CD14-positive monocyte (primary cell): Measurements from ENCODE around the gene PKP4. TPM values are rescaled to one million over a fixed set of nuclear protein-coding genes. Genes with fewer than 3 reads are reported as not detected.

Experiments used
- DNase-seq, 3 donors: peaks; one replicate each; pipeline ENCODE4 v3.0.0-alpha.2; 2011 to 2022
- H2AFZ ChIP-seq: 2 replicates; pipeline ENCODE4 v1.6.0; 2012; ENCODE audit warnings: mild to moderate bottlenecking, low read depth, low read length, inconsistent platforms; ENCODE audit not compliant: insufficient read depth, poor library complexity, severe bottlenecking
- H3K27ac ChIP-seq, 2 donors: 1 replicate in 1 of 2; 2 replicates in 1 of 2; pipeline ENCODE4 v1.5.1; 2012 to 2013; ENCODE audit warnings: low read length in 2 of 2, control low read depth in 1 of 2, inconsistent platforms in 1 of 2, low read depth in 1 of 2, mild to moderate bottlenecking in 1 of 2
- H3K27me3 ChIP-seq, 2 donors: one replicate each; pipeline versions ENCODE4 v1.6.0 to v1.6.1; 2011 to 2013; ENCODE audit warnings: low read length in 2 of 2; ENCODE audit not compliant: control insufficient read depth in 2 of 2, insufficient read depth in 2 of 2
- H3K36me3 ChIP-seq, 2 donors: replicated peaks in 1 of 2; 1 replicate in 1 of 2; 2 replicates in 1 of 2; pipeline versions ENCODE4 v1.5.1 to v1.6.1; 2012 to 2013; ENCODE audit warnings: low read length in 2 of 2, control low read depth in 1 of 2, inconsistent platforms in 1 of 2, mild to moderate bottlenecking in 1 of 2; ENCODE audit not compliant: insufficient read depth in 2 of 2, control insufficient read depth in 1 of 2
- H3K4me1 ChIP-seq, 2 donors: 1 replicate in 1 of 2; 2 replicates in 1 of 2; pipeline versions ENCODE4 v1.5.1 to v1.6.1; 2012 to 2013; ENCODE audit warnings: low read length in 2 of 2, control low read depth in 1 of 2, inconsistent platforms in 1 of 2, mild to moderate bottlenecking in 1 of 2, moderate library complexity in 1 of 2; ENCODE audit not compliant: insufficient read depth in 2 of 2, control insufficient read depth in 1 of 2
- H3K4me2 ChIP-seq: replicated peaks from 2 replicates; pipeline ENCODE3; 2012; ENCODE audit warnings: low read length, moderate library complexity, mild to moderate bottlenecking; ENCODE audit not compliant: poor library complexity, severe bottlenecking; ENCODE audit errors: extremely low read depth
- H3K4me3 ChIP-seq, 3 experiments: fragments of 200-600 bp in 1 of 3; sonication (generic) in 1 of 3; replicated peaks in 1 of 3; 1 replicate in 2 of 3; 2 replicates in 1 of 3; pipeline ENCODE4 v1.5.1; 2011 to 2013; ENCODE audit warnings: low read length in 3 of 3, mild to moderate bottlenecking in 3 of 3, control low read depth in 2 of 3, low read depth in 2 of 3, inconsistent platforms in 1 of 3, moderate library complexity in 1 of 3
- H3K79me2 ChIP-seq: 2 replicates; pipeline ENCODE4 v1.6.0; 2012; ENCODE audit warnings: mild to moderate bottlenecking, control low read depth, inconsistent platforms, low read length, moderate library complexity; ENCODE audit not compliant: insufficient read depth
- H3K9ac ChIP-seq: 2 replicates; pipeline ENCODE4 v1.6.0; 2017; ENCODE audit warnings: low read length, mild to moderate bottlenecking; ENCODE audit not compliant: insufficient read depth, poor library complexity, severe bottlenecking
- H3K9me3 ChIP-seq, 2 donors: replicated peaks in 1 of 2; 1 replicate in 1 of 2; 2 replicates in 1 of 2; pipeline versions ENCODE4 v1.5.1 to v1.6.1; 2012 to 2013; ENCODE audit warnings: low read length in 2 of 2, control low read depth in 1 of 2; ENCODE audit not compliant: control insufficient read depth in 1 of 2, insufficient read depth in 1 of 2
- H4K20me1 ChIP-seq: 2 replicates; pipeline ENCODE4 v1.6.0; 2012; ENCODE audit warnings: mild to moderate bottlenecking, low read length, control low read depth, moderate library complexity; ENCODE audit not compliant: insufficient read depth
- H3K27ac Mint-ChIP-seq, 7 donors: one replicate each; pipeline ENCODE4 v1.8.0; 2020; ENCODE audit warnings: mild to moderate bottlenecking in 7 of 7, mixed read lengths in 7 of 7, moderate library complexity in 6 of 7, inconsistent platforms in 2 of 7
- H3K27me3 Mint-ChIP-seq, 3 donors: one replicate each; pipeline ENCODE4 v1.8.0; 2021 to 2022; ENCODE audit warnings: low read depth in 3 of 3, mild to moderate bottlenecking in 3 of 3, mixed read lengths in 3 of 3, moderate library complexity in 3 of 3, inconsistent platforms in 1 of 3
- H3K36me3 Mint-ChIP-seq, 2 donors: one replicate each; pipeline ENCODE4 v1.8.0; 2020; ENCODE audit warnings: mixed read lengths in 2 of 2, inconsistent platforms in 1 of 2, mild to moderate bottlenecking in 1 of 2
- H3K4me1 Mint-ChIP-seq: one replicate; pipeline ENCODE4 v1.8.0; 2020; ENCODE audit warnings: mild to moderate bottlenecking, mixed read lengths
- H3K4me3 Mint-ChIP-seq, 2 donors: one replicate each; pipeline ENCODE4 v1.8.0; 2020; ENCODE audit warnings: mild to moderate bottlenecking in 2 of 2, mixed read lengths in 2 of 2, moderate library complexity in 1 of 2
- H3K9me3 Mint-ChIP-seq, 7 donors: one replicate each; pipeline ENCODE4 v1.8.0; 2020 to 2022; ENCODE audit warnings: mixed read lengths in 7 of 7, mild to moderate bottlenecking in 6 of 7, moderate library complexity in 6 of 7, inconsistent platforms in 2 of 7
- WGBS: methylation state at CpG from one replicate; pipeline ENCODE4 v1.1.5; 2013; ENCODE audit warnings: missing lambda C conversion rate; ENCODE audit not compliant: insufficient coverage; 5-methylcytosine and 5-hydroxymethylcytosine counted together
- intact Hi-C, 2 donors: fragments of 100-400 bp; cut with micrococcal nuclease; formaldehyde crosslinking; loops; one replicate each; pipeline versions ENCODE4 v1.15.0 to v1.15.1; 2023
- polyA plus RNA-seq, 3 donors: library from polyadenylated mRNA; depleted of rRNA in 1 of 3; unstranded in 2 of 3; stranded (reverse) in 1 of 3; fragments of 300-500 nt in 2 of 3; fragments of >200 nt in 1 of 3; fragmentation: Illumina TruSeq in 2 of 3; gene quantifications; 1 replicate in 2 of 3; 2 replicates in 1 of 3; pipeline ENCODE4 v1.2.3, GENCODE V29; 2012 to 2021
- TF ChIP-seq, protein P1 (sequence below): fragments of 200-600 bp; IDR thresholded peaks from one replicate; pipeline ENCODE4 v1.8.0; 2022; ENCODE audit warnings: antibody characterized with exemption, mild to moderate bottlenecking

PKP4 gene
- polyA plus RNA-seq, 3 donors = 0.33 to 9.4 (median 0.73) TPM

DNA sequence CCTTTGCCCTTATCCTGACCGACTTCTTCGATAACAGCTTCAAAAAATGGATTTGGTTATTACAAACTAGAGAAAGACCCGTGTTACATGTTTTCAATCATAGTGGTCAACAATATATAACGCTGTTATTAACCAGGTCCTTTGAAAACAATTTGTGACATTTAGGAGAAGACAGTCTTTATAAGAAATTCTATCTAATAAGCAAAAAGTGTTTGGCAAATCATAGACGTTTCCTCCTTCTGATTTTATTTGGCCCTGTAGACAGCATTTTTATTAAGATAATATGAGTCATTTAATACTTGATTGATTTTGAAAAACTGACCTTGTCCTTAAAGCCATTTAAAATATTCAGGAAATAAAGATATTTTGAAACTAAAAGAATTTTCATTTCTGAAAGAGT is 177.9 kb downstream of the PKP4 start:
- H3K36me3 ChIP-seq = peaks cover 29 to 49% of the 10 kb centered on the region in 2 donors
- H3K79me2 ChIP-seq = no peaks in the 10 kb centered on the region
- DNase-seq = no peak
- H2AFZ ChIP-seq = no peak overlapping the region
- no peak overlapping the region for H3K27ac ChIP-seq
- H3K4me1 ChIP-seq = no peaks in the 10 kb centered on the region
- H3K4me1 Mint-ChIP-seq = no peaks in the 10 kb centered on the region
- no peak overlapping the region for H3K9ac ChIP-seq
- no peak overlapping the region for H3K27ac Mint-ChIP-seq
- H3K27me3 ChIP-seq = no peaks in the 10 kb centered on the region
- no peak overlapping the region for H3K4me3 Mint-ChIP-seq
- no peaks in the 10 kb centered on the region for H3K9me3 Mint-ChIP-seq
- no peaks in the 10 kb centered on the region for H3K9me3 ChIP-seq
- H3K36me3 Mint-ChIP-seq = peaks cover 41 to 42% of the 10 kb centered on the region in 2 donors
- no peak overlapping the region for H3K4me2 ChIP-seq
- intact Hi-C loops = no loop called here
- TF ChIP-seq, protein P1, sequence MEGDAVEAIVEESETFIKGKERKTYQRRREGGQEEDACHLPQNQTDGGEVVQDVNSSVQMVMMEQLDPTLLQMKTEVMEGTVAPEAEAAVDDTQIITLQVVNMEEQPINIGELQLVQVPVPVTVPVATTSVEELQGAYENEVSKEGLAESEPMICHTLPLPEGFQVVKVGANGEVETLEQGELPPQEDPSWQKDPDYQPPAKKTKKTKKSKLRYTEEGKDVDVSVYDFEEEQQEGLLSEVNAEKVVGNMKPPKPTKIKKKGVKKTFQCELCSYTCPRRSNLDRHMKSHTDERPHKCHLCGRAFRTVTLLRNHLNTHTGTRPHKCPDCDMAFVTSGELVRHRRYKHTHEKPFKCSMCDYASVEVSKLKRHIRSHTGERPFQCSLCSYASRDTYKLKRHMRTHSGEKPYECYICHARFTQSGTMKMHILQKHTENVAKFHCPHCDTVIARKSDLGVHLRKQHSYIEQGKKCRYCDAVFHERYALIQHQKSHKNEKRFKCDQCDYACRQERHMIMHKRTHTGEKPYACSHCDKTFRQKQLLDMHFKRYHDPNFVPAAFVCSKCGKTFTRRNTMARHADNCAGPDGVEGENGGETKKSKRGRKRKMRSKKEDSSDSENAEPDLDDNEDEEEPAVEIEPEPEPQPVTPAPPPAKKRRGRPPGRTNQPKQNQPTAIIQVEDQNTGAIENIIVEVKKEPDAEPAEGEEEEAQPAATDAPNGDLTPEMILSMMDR = no peak
- no peaks in the 10 kb centered on the region for H4K20me1 ChIP-seq
- no CpG with 5 or more reads among the region's 5 CpGs for WGBS
- peaks cover 0 to 2% (median 0%) of the 10 kb centered on the region in 3 donors for H3K27me3 Mint-ChIP-seq
- H3K4me3 ChIP-seq = no peak overlapping the region

DNA sequence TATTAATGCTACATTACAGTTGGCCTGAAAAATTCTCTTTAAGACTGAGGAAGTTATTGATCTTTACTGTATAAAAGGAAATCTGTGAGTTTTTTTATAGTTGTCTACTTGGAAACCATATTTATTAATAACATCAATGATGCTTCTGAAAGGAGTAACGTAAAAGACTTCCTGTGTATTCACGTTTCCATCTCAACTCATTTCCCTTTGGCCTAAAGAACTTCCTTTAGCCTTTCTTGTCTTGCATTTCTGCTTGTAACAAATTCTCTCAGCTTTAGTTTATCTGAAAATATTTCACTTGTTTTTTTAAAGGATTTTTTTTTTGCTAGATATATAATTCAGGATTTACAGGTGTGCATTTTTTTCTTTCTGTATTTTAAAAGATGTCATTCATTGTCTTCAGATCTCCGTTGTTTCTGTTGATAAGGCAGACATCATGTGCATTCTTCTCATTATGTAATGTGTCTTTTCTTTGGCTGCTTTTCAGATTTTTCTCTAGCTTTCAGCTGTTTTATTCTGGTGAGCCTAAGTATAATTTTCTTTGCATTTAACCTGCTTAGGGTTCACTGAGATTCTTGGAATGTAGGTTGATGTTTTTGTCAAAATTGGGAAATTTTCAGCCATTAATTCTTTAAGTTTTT is 179.3 kb downstream of the PKP4 start:
- Histone ChIP-seq H3K4me2 (no peak overlapping the region), H3K27ac (no peak overlapping the region), H3K36me3 (peaks cover 29 to 56% of the 10 kb centered on the region in 2 donors), H3K9me3 (no peaks in the 10 kb centered on the region), H3K4me3 (no peak overlapping the region), H3K79me2 (no peaks in the 10 kb centered on the region), H3K27me3 (no peaks in the 10 kb centered on the region), H2AFZ (no peak overlapping the region), H3K9ac (no peak overlapping the region), H3K4me1 (no peaks in the 10 kb centered on the region), H4K20me1 (no peaks in the 10 kb centered on the region)
- no peak for DNase-seq
- Mint-ChIP-seq H3K36me3 (peaks cover 45 to 48% of the 10 kb centered on the region in 2 donors), H3K4me1 (no peaks in the 10 kb centered on the region), H3K27me3 (no peaks in the 10 kb centered on the region), H3K9me3 (no peaks in the 10 kb centered on the region), H3K27ac (no peak overlapping the region), H3K4me3 (no peak overlapping the region)
- no CpG with 5 or more reads among the region's 3 CpGs for whole genome bisulfite sequencing
- TF ChIP-seq, protein P1 = no peak
- intact Hi-C loops = no loop called here
